Endometrial microvascular endothelial cells (primary cell): Measurements from ENCODE around the gene MZT2A. TPM values are rescaled to one million over a fixed set of nuclear protein-coding genes. Genes with fewer than 3 reads are reported as not detected.
"Not testable (repeated sequence)": the region's sequence is repeated elsewhere in the genome, so short reads cannot be mapped to it uniquely, and the experiment has no call there.

Experiments used
- in situ Hi-C: cut with HindIII; loops from 2 replicates; pipeline ENCODE4 v1.10.0; 2017; ENCODE audit warnings: low sequenced_read_pairs, low pct_unique_long_range_greater_than_20kb; ENCODE audit errors: inconsistent ontology term
- total RNA-seq: library from RNA; depleted of rRNA; stranded (reverse); fragments of >200 nt; gene quantifications from one replicate; pipeline ENCODE4 v1.2.3, GENCODE V29; 2015; ENCODE audit errors: inconsistent ontology term

The MZT2A gene
- total RNA-seq, 1 donor from 2014 or later = 102 TPM

- in situ Hi-C loops = not testable (repeated sequence)
Observed at GRCh38 chr2:131498321-131498973, 6.2 kb upstream of the MZT2A start.

GRCh38 chr2:131495506-131495905 lies 3.3 kb upstream of the MZT2A start:
- in situ Hi-C loops = not testable (repeated sequence)

- in situ Hi-C loops = no loop called here
Observed at GRCh38 chr2:131493199-131493968, 1.2 kb upstream of the MZT2A start.

- in situ Hi-C loops = no loop called here
Observed at GRCh38 chr2:131492418-131493198, 411 bp upstream of the MZT2A start.

- in situ Hi-C loops = not testable (repeated sequence)
Observed at GRCh38 chr2:131491469-131491836, 744 bp downstream of the MZT2A start.

GRCh38 chr2:131490616-131491468 lies 1.4 kb downstream of the MZT2A start:
- in situ Hi-C loops = not testable (repeated sequence)

GRCh38 chr2:131488306-131489205 lies 3.6 kb downstream of the MZT2A start:
- in situ Hi-C loops = no loop called here

- in situ Hi-C loops = not testable (repeated sequence)
Observed at GRCh38 chr2:131486201-131486902, 5.8 kb downstream of the MZT2A start.

GRCh38 chr2:131484906-131485460 lies 7.2 kb downstream of the MZT2A start:
- in situ Hi-C loops = not testable (repeated sequence)

GRCh38 chr2:131483981-131484820 lies 8.0 kb downstream of the MZT2A start:
- in situ Hi-C loops = not testable (repeated sequence)

- in situ Hi-C loops = not testable (repeated sequence)
Observed at GRCh38 chr2:131482506-131483155, 9.6 kb downstream of the MZT2A start.

GRCh38 chr2:131480351-131480750 lies 11.8 kb downstream of the MZT2A start:
- in situ Hi-C loops = not testable (repeated sequence)

GRCh38 chr2:131478850-131479461 lies 13.2 kb downstream of the MZT2A start:
- in situ Hi-C loops = not testable (repeated sequence)

- in situ Hi-C loops = not testable (repeated sequence)
Observed at GRCh38 chr2:131478074-131478849, 13.9 kb downstream of the MZT2A start.

- in situ Hi-C loops = not testable (repeated sequence)
Observed at GRCh38 chr2:131477227-131477626, 15.0 kb downstream of the MZT2A start.
